GM18861 (cell line): Measurements from ENCODE around the gene SIRT3.
"Not testable (repeated sequence)": the region's sequence is repeated elsewhere in the genome, so short reads cannot be mapped to it uniquely, and the experiment has no call there.

Experiments used
- ATAC-seq: cut with Tn5 transposase; IDR thresholded peaks from one replicate; pipeline ENCODE4 v1.9.1; 2021; ENCODE audit not compliant: unreplicated experiment

SIRT3 gene

DNA sequence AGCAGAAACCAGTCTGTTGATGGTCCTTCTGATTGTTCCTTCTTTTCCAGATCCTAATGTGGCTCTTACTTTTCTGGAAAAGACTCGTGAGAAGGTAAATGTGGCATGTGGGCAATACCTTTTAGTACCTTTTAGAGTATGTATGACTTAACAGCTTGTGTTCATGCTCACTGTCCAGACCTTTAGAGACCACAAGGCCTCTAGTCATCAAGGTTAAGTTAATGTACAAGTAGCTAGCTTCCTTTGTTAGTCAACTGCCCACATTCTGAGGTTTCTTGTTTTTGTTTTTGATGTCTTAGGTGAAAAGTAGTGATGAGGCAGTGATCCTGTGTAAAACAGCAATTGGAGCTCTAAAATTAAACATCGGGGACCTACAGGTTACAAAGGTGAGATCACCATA lies 8.2 kb upstream of the SIRT3 start:
- ATAC-seq, result no peak

GRCh38 chr11:241634-242033 lies 5.5 kb upstream of the SIRT3 start:
- no peak for ATAC-seq

GRCh38 chr11:240315-240714 lies 4.2 kb upstream of the SIRT3 start:
- no peak for ATAC-seq

GRCh38 chr11:238346-238745 lies 2.2 kb upstream of the SIRT3 start:
- ATAC-seq, result not testable (repeated sequence)

GRCh38 chr11:236774-237767 lies 929 bp upstream of the SIRT3 start, which contains the start of gene PSMD13:
TSS of gene PSMD13 (plus strand) at chr11:236976. CDS start at chr11:237050, 74 bp downstream.
- peak; percentile 71 for ATAC-seq

- no peak for ATAC-seq
Measured at GRCh38 chr11:235609-235996, 539 bp downstream of the SIRT3 start.

GRCh38 chr11:235180-235579 lies 962 bp downstream of the SIRT3 start:
- ATAC-seq, result no peak

- no peak for ATAC-seq
Measured at GRCh38 chr11:232783-233565, 3.2 kb downstream of the SIRT3 start.

GRCh38 chr11:230431-230830 lies 5.7 kb downstream of the SIRT3 start:
- ATAC-seq, result no peak

- ATAC-seq, result no peak
Measured at GRCh38 chr11:227824-228379, 8.2 kb downstream of the SIRT3 start.

GRCh38 chr11:225734-226453 lies 10.2 kb downstream of the SIRT3 start:
- ATAC-seq, result no peak

GRCh38 chr11:224424-224823 lies 11.7 kb downstream of the SIRT3 start:
- ATAC-seq, result no peak

DNA sequence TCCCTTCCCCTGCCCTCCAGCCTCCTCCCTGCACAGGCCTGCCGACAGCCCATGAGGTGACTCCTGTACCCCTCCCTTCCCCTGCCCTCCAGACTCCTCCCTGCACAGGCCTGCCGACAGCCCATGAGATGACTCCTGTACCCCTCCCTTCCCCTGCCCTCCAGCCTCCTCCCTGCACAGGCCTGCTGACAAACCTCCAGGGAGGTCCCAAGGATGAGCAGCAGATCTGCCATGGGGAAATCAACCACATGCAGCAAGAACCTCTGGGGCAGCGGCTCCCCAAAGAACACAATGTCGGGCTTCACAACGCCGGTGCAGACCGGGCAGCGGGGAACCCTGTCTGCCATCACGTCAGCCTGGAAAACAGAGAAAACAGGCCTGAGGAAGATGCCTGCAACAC lies 12.3 kb downstream of the SIRT3 start:
- ATAC-seq, result no peak

- no peak for ATAC-seq
Measured at GRCh38 chr11:223026-223789, 12.9 kb downstream of the SIRT3 start.

DNA sequence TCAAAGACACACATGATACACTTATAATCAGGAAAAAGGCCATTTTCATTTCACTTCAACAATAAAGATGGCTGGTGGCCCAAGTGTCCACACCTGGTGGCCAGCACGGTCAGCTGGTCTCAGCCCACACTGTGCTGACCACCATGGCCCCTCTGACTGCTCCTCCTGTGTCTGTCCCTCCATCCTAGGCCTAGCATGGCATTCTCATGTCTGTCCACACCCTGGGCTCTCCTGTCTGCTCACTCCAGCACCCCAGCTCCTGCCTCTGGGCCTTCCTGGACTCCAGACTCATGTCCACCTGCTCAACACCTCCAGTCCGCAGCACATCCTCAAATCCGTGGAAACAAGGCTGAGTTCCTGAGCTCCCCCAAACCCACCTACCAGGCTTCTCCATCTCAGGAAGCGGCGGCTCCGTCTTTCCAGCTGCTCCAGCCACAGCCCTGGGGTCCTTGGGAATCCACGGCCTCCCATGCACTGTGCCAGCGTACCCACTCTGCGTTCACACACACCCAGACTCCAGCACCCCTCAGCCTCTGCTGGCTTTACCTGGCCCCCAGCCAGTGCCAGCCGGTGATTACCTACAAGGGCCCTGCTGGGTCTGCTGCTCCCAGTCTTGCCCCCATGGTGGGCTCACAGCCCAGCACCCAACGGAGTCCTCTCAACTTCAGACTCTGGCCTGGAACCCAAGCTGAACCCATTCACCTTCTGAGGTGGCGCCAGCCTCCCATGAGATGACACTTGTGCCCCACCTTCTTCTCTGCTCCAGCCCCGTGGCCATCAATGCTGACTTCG lies 13.9 kb downstream of the SIRT3 start:
- no peak for ATAC-seq

- ATAC-seq, result no peak
Measured at GRCh38 chr11:221539-221938, 14.6 kb downstream of the SIRT3 start.

DNA sequence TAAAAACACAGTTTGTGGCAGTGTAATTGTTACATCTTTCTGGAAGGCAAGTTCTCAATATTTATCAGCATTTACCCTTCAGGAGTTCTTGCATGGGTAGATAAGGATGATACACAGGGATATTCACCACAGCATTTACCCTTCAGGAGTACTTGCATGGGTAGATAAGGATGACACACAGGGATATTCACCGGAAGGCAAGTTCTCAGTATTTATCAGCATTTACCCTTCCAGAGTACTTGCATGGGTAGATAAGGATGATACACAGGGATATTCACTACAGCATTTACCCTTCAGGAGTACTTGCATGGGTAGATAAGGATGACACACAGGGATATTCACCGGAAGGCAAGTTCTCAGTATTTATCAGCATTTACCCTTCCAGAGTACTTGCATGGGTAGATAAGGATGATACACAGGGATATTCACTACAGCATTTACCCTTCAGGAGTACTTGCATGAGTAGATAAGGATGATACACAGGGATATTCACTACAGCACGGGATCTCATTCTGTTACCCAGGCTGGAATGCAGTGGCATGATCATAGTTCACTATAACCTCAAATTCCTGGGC lies 15.4 kb downstream of the SIRT3 start:
- ATAC-seq, result not testable (repeated sequence)

DNA sequence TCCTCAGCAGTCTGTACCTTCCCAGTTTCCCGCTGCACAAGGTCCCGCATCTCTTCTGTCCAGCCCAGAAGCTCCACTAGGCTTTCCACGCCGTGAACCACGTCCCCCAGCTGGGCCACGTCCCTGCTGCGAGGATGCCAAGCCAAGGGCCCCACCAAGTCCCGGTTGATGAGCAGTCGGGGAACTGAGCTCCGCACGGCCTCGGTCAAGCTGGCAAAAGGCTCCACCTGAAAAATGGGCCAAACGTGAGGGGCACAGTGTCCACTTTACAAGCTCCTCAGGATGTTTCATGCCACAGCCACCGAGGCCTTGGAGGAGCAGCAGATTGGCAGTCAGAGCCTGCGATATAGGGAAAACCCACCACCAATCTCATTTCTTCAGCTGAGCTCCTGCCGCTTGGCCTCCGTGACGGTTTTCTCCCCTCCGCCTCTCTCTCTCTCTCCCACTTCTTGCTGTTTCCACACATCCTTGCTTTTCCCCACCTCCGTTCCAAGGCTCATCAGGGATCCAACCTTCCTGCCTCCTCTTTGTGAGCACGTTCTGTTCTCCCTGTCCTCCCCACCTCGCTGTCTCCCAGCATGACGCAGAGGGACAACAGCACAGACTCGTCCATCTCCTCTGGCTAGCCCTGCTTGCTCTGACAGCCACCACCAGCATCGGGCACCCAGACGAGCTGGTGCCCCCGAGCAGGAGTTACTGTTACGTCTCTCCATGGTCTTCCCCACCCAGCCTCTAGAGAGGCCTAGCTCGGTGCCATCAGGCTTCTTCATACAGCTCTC lies 17.1 kb downstream of the SIRT3 start:
- no peak for ATAC-seq
